ENCODE data around the gene ASB3.

The ASB3 gene

GRCh38 chr2:53695575-53695974 is 91.2 kb downstream of the ASB3 start:
- no peak overlapping the region for H3K9ac ChIP-seq
- no peaks in the 10 kb centered on the region for H3K36me3 ChIP-seq (ENCODE audit: insufficient read depth)
- H3K27me3 ChIP-seq (ENCODE audit: insufficient read depth, low read depth) = no peaks in the 10 kb centered on the region
- H4K20me1 ChIP-seq (ENCODE audit: insufficient read depth) = no peaks in the 10 kb centered on the region
- H3K4me1 ChIP-seq (ENCODE audit: low read depth, poor library complexity, severe bottlenecking) = peaks cover 5% of the 10 kb centered on the region
- no peak for TF ChIP-seq CTCF (conservative IDR thresholded peaks at IDR 0.05; ENCODE audit: low read depth, low read length)
- H3K4me3 ChIP-seq (IDR thresholded peaks at IDR 0.05; ENCODE audit: insufficient read depth, low read depth, low read length) = no peak overlapping the region
- no peak overlapping the region for H2AFZ ChIP-seq (ENCODE audit: low read depth)
- H3K4me2 ChIP-seq = no peak overlapping the region
- no peak overlapping the region for H3K27ac ChIP-seq
- no peaks in the 10 kb centered on the region for H3K79me2 ChIP-seq (ENCODE audit: insufficient read depth, low read depth)

GRCh38 chr2:53694096-53694771 is 92.5 kb downstream of the ASB3 start:
- Histone ChIP-seq H3K27me3 (ENCODE audit: insufficient read depth, low read depth) (no peaks in the 10 kb centered on the region), H2AFZ (ENCODE audit: low read depth) (no peak overlapping the region), H3K79me2 (ENCODE audit: insufficient read depth, low read depth) (no peaks in the 10 kb centered on the region), H3K4me2 (no peak overlapping the region), H3K4me3 (IDR thresholded peaks at IDR 0.05; ENCODE audit: insufficient read depth, low read depth, low read length) (no peak overlapping the region), H4K20me1 (ENCODE audit: insufficient read depth) (no peaks in the 10 kb centered on the region), H3K9ac (no peak overlapping the region), H3K4me1 (ENCODE audit: low read depth, poor library complexity, severe bottlenecking) (peaks cover 5% of the 10 kb centered on the region), H3K36me3 (ENCODE audit: insufficient read depth) (no peaks in the 10 kb centered on the region), H3K27ac (no peak overlapping the region)
- no peak for TF ChIP-seq CTCF (conservative IDR thresholded peaks at IDR 0.05; ENCODE audit: low read depth, low read length)

- no peaks in the 10 kb centered on the region for H3K27me3 ChIP-seq (ENCODE audit: insufficient read depth, low read depth)
- peaks cover 5% of the 10 kb centered on the region for H3K4me1 ChIP-seq (ENCODE audit: low read depth, poor library complexity, severe bottlenecking)
- H3K4me3 ChIP-seq (IDR thresholded peaks at IDR 0.05; ENCODE audit: insufficient read depth, low read depth, low read length) = no peak overlapping the region
- H3K79me2 ChIP-seq (ENCODE audit: insufficient read depth, low read depth) = no peaks in the 10 kb centered on the region
- no peak overlapping the region for H2AFZ ChIP-seq (ENCODE audit: low read depth)
- H3K36me3 ChIP-seq (ENCODE audit: insufficient read depth) = no peaks in the 10 kb centered on the region
- H3K27ac ChIP-seq = no peak overlapping the region
- H4K20me1 ChIP-seq (ENCODE audit: insufficient read depth) = no peaks in the 10 kb centered on the region
- no peak overlapping the region for H3K9ac ChIP-seq
- no peak for TF ChIP-seq CTCF (conservative IDR thresholded peaks at IDR 0.05; ENCODE audit: low read depth, low read length)
- no peak overlapping the region for H3K4me2 ChIP-seq
Observed at GRCh38 chr2:53690876-53691275, 95.9 kb downstream of the ASB3 start.

- no peaks in the 10 kb centered on the region for H4K20me1 ChIP-seq (ENCODE audit: insufficient read depth)
- no peak overlapping the region for H2AFZ ChIP-seq (ENCODE audit: low read depth)
- no peak overlapping the region for H3K9ac ChIP-seq
- no peaks in the 10 kb centered on the region for H3K4me1 ChIP-seq (ENCODE audit: low read depth, poor library complexity, severe bottlenecking)
- H3K4me3 ChIP-seq (IDR thresholded peaks at IDR 0.05; ENCODE audit: insufficient read depth, low read depth, low read length) = no peak overlapping the region
- TF ChIP-seq CTCF (conservative IDR thresholded peaks at IDR 0.05; ENCODE audit: low read depth, low read length) = no peak
- H3K4me2 ChIP-seq = no peak overlapping the region
- H3K36me3 ChIP-seq (ENCODE audit: insufficient read depth) = no peaks in the 10 kb centered on the region
- H3K27ac ChIP-seq = no peak overlapping the region
- H3K27me3 ChIP-seq (ENCODE audit: insufficient read depth, low read depth) = no peaks in the 10 kb centered on the region
- no peaks in the 10 kb centered on the region for H3K79me2 ChIP-seq (ENCODE audit: insufficient read depth, low read depth)
Observed at GRCh38 chr2:53672881-53673522, 113.8 kb downstream of the ASB3 start.
